IMR-90 (cell line): ENCODE results near the gene TXNRD1. TPM values are rescaled to one million over a fixed set of nuclear protein-coding genes. Genes with fewer than 3 reads are reported as not detected.

ENCODE experiments used
- ATAC-seq: fragments of 200-7000 bp; cut with Tn5 transposase; 2 replicates; pipeline ENCODE4 v1.9.1; 2020; ENCODE audit warnings: low read depth, mild to moderate bottlenecking, moderate library complexity
- BruUV-seq: library from RNA; stranded (reverse); fragments of 400-500 nt; replicated peaks from 2 replicates; lab custom pipeline; 2021; lab: Mats Ljungman, UMichigan
- CTCF ChIA-PET: fragments of 300-600 bp; formaldehyde crosslinking; extraction: SDS; loops from one replicate; lab custom pipeline; 2021; ENCODE audit warnings: antibody characterized with exemption; lab: Yijun Ruan, JAX
- POLR2A ChIA-PET: fragments of 300-600 bp; sonication (Branson Sonifier 250); formaldehyde crosslinking; loops from one replicate; lab custom pipeline; 2022; ENCODE audit warnings: antibody characterized with exemption; ENCODE audit not compliant: unreplicated experiment; lab: Charles Lee
- DNase-seq: peaks from one replicate; pipeline ENCODE4 v3.0.0; 2013
- H2AFZ ChIP-seq: replicated peaks from 2 replicates; pipeline ENCODE3; 2013; ENCODE audit warnings: low read length, mild to moderate bottlenecking; ENCODE audit not compliant: poor library complexity
- H2AK5ac ChIP-seq: 2 replicates; pipeline ENCODE4 v1.6.1; 2013; ENCODE audit warnings: low read depth, low read length, inconsistent platforms
- H2AK9ac ChIP-seq: replicated peaks from 2 replicates; pipeline ENCODE3; 2013; ENCODE audit warnings: mild to moderate bottlenecking, low read depth, low read length, moderate library complexity; ENCODE audit not compliant: poor library complexity
- H2BK120ac ChIP-seq: 2 replicates; pipeline ENCODE4 v1.6.1; 2013; ENCODE audit warnings: low read depth, low read length, inconsistent platforms
- H2BK15ac ChIP-seq: 3 replicates; pipeline ENCODE4 v1.6.1; 2013; ENCODE audit warnings: low read depth, low read length, inconsistent platforms
- H2BK20ac ChIP-seq: 2 replicates; pipeline ENCODE4 v1.6.1; 2013; ENCODE audit warnings: low read depth, mild to moderate bottlenecking, inconsistent platforms, low read length, moderate library complexity
- H2BK5ac ChIP-seq: 2 replicates; pipeline ENCODE4 v1.6.1; 2013; ENCODE audit warnings: mild to moderate bottlenecking, low read depth, low read length, inconsistent platforms; ENCODE audit not compliant: poor library complexity, severe bottlenecking
- H3K14ac ChIP-seq: replicated peaks from 2 replicates; pipeline ENCODE4 v1.6.1; 2013; ENCODE audit warnings: low read depth, low read length, inconsistent platforms
- H3K18ac ChIP-seq: 2 replicates; pipeline ENCODE4 v1.6.1; 2013; ENCODE audit warnings: low read depth, low read length, control low read depth
- H3K23ac ChIP-seq: 2 replicates; pipeline ENCODE4 v1.6.1; 2013; ENCODE audit warnings: low read depth, low read length, inconsistent platforms
- H3K27ac ChIP-seq: 2 replicates; pipeline ENCODE4 v1.5.1; 2013; ENCODE audit warnings: mild to moderate bottlenecking, control low read depth, low read length; ENCODE audit not compliant: insufficient read depth
- H3K27me3 ChIP-seq: 2 replicates; pipeline ENCODE4 v1.6.1; 2013; ENCODE audit warnings: low read length; ENCODE audit not compliant: control insufficient read depth, insufficient read depth
- H3K36me3 ChIP-seq: 2 replicates; pipeline ENCODE4 v1.6.1; 2013; ENCODE audit warnings: low read length, mixed read lengths; ENCODE audit not compliant: control insufficient read depth, insufficient read depth
- H3K4ac ChIP-seq: 2 replicates; pipeline ENCODE4 v1.6.1; 2013; ENCODE audit warnings: low read depth, low read length, inconsistent platforms
- H3K4me1 ChIP-seq: 2 replicates; pipeline ENCODE4 v1.6.1; 2013; ENCODE audit warnings: low read length, mixed read lengths; ENCODE audit not compliant: control insufficient read depth, insufficient read depth
- H3K4me2 ChIP-seq: 2 replicates; pipeline ENCODE4 v1.6.1; 2013; ENCODE audit warnings: low read depth, mild to moderate bottlenecking, control low read depth, low read length, moderate library complexity
- H3K4me3 ChIP-seq: 2 replicates; pipeline ENCODE4 v1.5.1; 2013; ENCODE audit warnings: low read depth, mild to moderate bottlenecking, control low read depth, low read length, moderate library complexity; ENCODE audit not compliant: insufficient read depth
- H3K56ac ChIP-seq: 2 replicates; pipeline ENCODE4 v1.6.1; 2013; ENCODE audit warnings: low read length, inconsistent platforms; ENCODE audit not compliant: insufficient read depth; ENCODE audit errors: extremely low read depth
- H3K79me1 ChIP-seq, 2 experiments: 2 replicates each; pipeline ENCODE4 v1.6.1; 2013; ENCODE audit warnings: low read length in 2 of 2, inconsistent platforms in 1 of 2, low read depth in 1 of 2
- H3K9ac ChIP-seq: 2 replicates; pipeline ENCODE4 v1.6.1; 2013; ENCODE audit warnings: low read depth, low read length, control low read depth
- H3K9me1 ChIP-seq: 2 replicates; pipeline ENCODE4 v1.6.1; 2013; ENCODE audit warnings: low read length, inconsistent platforms; ENCODE audit not compliant: insufficient read depth
- H3K9me3 ChIP-seq: 2 replicates; pipeline ENCODE4 v1.6.1; 2013; ENCODE audit warnings: low read length; ENCODE audit not compliant: control insufficient read depth, insufficient read depth
- H4K20me1 ChIP-seq: 2 replicates; pipeline ENCODE4 v1.6.1; 2013; ENCODE audit warnings: low read length, inconsistent platforms; ENCODE audit not compliant: insufficient read depth
- H4K5ac ChIP-seq: 2 replicates; pipeline ENCODE4 v1.6.1; 2013; ENCODE audit warnings: mild to moderate bottlenecking, low read depth, low read length, control low read depth
- H4K8ac ChIP-seq, 2 experiments: 2 replicates each; pipeline ENCODE4 v1.6.1; 2013; ENCODE audit warnings: low read depth in 2 of 2, low read length in 2 of 2, control low read depth in 1 of 2, inconsistent platforms in 1 of 2
- H4K91ac ChIP-seq: 2 replicates; pipeline ENCODE4 v1.6.1; 2013; ENCODE audit warnings: low read depth, low read length, inconsistent platforms; ENCODE audit not compliant: insufficient read depth
- BHLHE40 ChIP-seq: fragments of 150-350 bp; IDR thresholded peaks from 2 replicates; pipeline ENCODE4 v1.6.1; 2016; ENCODE audit warnings: mild to moderate bottlenecking, low read depth, low read length
- CEBPB ChIP-seq: IDR thresholded peaks from 2 replicates; pipeline ENCODE4 v1.6.1; 2012; ENCODE audit warnings: low read depth, low read length, improper control_type of control experiment
- CHD1 ChIP-seq: IDR thresholded peaks from 2 replicates; pipeline ENCODE4 v1.6.1; 2012; ENCODE audit warnings: low read depth, low read length, improper control_type of control experiment
- FOS ChIP-seq: fragments of 150-350 bp; IDR thresholded peaks from 2 replicates; pipeline ENCODE4 v1.6.1; 2016; ENCODE audit warnings: low read depth, low read length
- MAFK ChIP-seq: IDR thresholded peaks from 2 replicates; pipeline ENCODE4 v1.6.1; 2012; ENCODE audit warnings: low read depth, low read length, improper control_type of control experiment
- MAZ ChIP-seq: IDR thresholded peaks from 2 replicates; pipeline ENCODE4 v1.6.1; 2012; ENCODE audit warnings: low read depth, mild to moderate bottlenecking, low read length, improper control_type of control experiment, moderate library complexity, borderline replicate concordance
- MXI1 ChIP-seq: IDR thresholded peaks from 2 replicates; pipeline ENCODE4 v1.6.1; 2012; ENCODE audit warnings: low read depth, mild to moderate bottlenecking, low read length, moderate library complexity, borderline replicate concordance
- NFE2L2 ChIP-seq: fragments of 150-350 bp; IDR thresholded peaks from 2 replicates; pipeline ENCODE4 v1.6.1; 2016; ENCODE audit warnings: low read depth, mild to moderate bottlenecking, low read length
- RAD21 ChIP-seq: IDR thresholded peaks from 2 replicates; pipeline ENCODE4 v1.6.1; 2012; ENCODE audit warnings: low read length, improper control_type of control experiment
- RCOR1 ChIP-seq: IDR thresholded peaks from 2 replicates; pipeline ENCODE4 v1.6.1; 2012; ENCODE audit warnings: mild to moderate bottlenecking, low read length, improper control_type of control experiment; ENCODE audit not compliant: insufficient replicate concordance
- RFX5 ChIP-seq: IDR thresholded peaks from 2 replicates; pipeline ENCODE4 v1.8.0; 2012; ENCODE audit warnings: low read depth, mild to moderate bottlenecking, low read length, moderate library complexity
- SMC3 ChIP-seq: fragments of 150-350 bp; IDR thresholded peaks from 2 replicates; pipeline ENCODE4 v1.6.1; 2016; ENCODE audit warnings: low read depth, mild to moderate bottlenecking, antibody characterized with exemption, low read length, moderate library complexity
- WGBS, 2 experiments: methylation state at CpG; one replicate each; pipeline versions ENCODE4 v1.1.5 to v1.1.7; 2013; ENCODE audit warnings: missing lambda C conversion rate in 2 of 2; ENCODE audit not compliant: insufficient read length in 1 of 2; ENCODE audit errors: extremely low coverage in 2 of 2; 5-methylcytosine and 5-hydroxymethylcytosine counted together
- dilution Hi-C: fragments of 300-500 bp; cut with HindIII; formaldehyde crosslinking; loops from one replicate; pipeline ENCODE4 v1.14.3; 2018; ENCODE audit warnings: low sequenced_read_pairs; ENCODE audit not compliant: unreplicated experiment
- in situ Hi-C: fragments of 300-500 bp; cut with MboI; formaldehyde crosslinking; loops from 3 replicates; pipeline ENCODE4 v1.14.3; 2019; ENCODE audit warnings: low sequenced_read_pairs, inconsistent platforms, mixed read lengths
- intact Hi-C: fragments of 100-400 bp; cut with micrococcal nuclease; formaldehyde crosslinking; loops from 2 replicates; pipeline ENCODE4 v1.10.0; 2022
- polyA plus RNA-seq, 3 experiments: library from polyadenylated mRNA; depleted of rRNA; stranded (reverse); fragments of >200 nt; gene quantifications; 2 replicates each; pipeline ENCODE4 v1.2.3, GENCODE V29; 2012; ENCODE audit warnings: low replicate concordance in 1 of 3
- total RNA-seq: library from RNA; depleted of rRNA; stranded (reverse); fragments of >200 nt; gene quantifications from 2 replicates; pipeline ENCODE4 v1.2.3, GENCODE V29; 2012
- TF ChIP-seq, protein P1 (sequence below): fragments of 150-350 bp; IDR thresholded peaks from 2 replicates; pipeline ENCODE4 v1.6.1; 2017; ENCODE audit warnings: mild to moderate bottlenecking, antibody characterized with exemption, low read length, low read depth
- TF ChIP-seq, protein P2 (sequence below): conservative IDR thresholded peaks from 2 replicates; pipeline ENCODE4 v1.5.1; 2012; ENCODE audit warnings: mild to moderate bottlenecking, low read depth, low read length, improper control_type of control experiment
- TF ChIP-seq, protein P3 (sequence below): fragments of 150-350 bp; IDR thresholded peaks from 2 replicates; pipeline ENCODE4 v1.6.1; 2016; ENCODE audit warnings: low read depth, mild to moderate bottlenecking, low read length, moderate library complexity, borderline replicate concordance

TXNRD1 gene
- total and polyA plus RNA-seq, 2 of the 4 experiments (the other 2 are of a cell fraction): 379 to 582 TPM

DNA sequence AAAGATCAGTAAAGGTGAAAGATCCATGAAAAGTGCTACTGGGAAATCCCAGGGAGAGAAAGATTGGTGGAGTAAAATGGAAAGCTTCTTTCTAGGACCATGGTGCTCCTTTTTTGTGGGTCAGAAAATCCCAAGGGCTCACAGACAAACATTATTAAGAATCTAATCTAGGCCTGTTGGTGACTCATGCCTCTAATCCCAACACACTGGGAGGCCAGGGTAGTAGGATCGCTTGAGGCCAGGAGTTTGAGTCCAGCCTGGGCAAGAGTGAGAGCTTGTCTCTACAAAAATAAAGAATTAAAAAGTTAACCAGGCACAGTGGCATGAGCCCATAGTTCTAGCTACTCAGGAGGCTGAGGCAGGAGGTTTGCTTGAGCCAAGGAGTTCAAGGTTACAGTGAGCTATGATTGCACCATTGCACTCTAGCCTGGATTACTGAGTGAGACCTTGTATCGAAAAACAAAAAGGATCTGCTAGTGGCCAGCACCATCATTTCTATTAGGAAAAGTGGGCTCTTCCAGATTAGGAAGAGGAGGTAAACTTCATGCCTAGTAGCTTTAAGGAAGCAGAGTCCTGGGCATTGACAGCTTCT lies 43.0 kb downstream of the TXNRD1 start:
- no peak overlapping the region for H2AFZ ChIP-seq
- BruUV-seq: no TSS peak
- in situ Hi-C loops: no loop called here

More for the DNA sequence above, 43.0 kb downstream of the TXNRD1 start:
- Histone ChIP-seq H4K91ac (no peak overlapping the region), H2AK5ac (no peak overlapping the region), H3K27me3 (no peaks in the 10 kb centered on the region), H3K4ac (no peak overlapping the region), H2BK5ac (no peak overlapping the region), H3K36me3 (no peaks in the 10 kb centered on the region), H3K18ac (no peak overlapping the region), H4K5ac (no peak overlapping the region), H4K8ac (no peak overlapping the region), H3K4me1 (peaks cover 3% of the 10 kb centered on the region; the same call in 1 of the 2 replicates), H3K27ac (no peak overlapping the region), H3K79me1 (no peaks in the 10 kb centered on the region), H2AK9ac (no peak overlapping the region), H3K9me3 (no peaks in the 10 kb centered on the region), H3K9me1 (no peaks in the 10 kb centered on the region), H3K56ac (no peak overlapping the region), H3K4me3 (no peak overlapping the region), H3K23ac (no peak overlapping the region), H2BK15ac (no peak overlapping the region; the same call in 2 of the 3 replicates), H2BK120ac (no peak overlapping the region), H3K4me2 (no peak overlapping the region), H2BK20ac (no peak overlapping the region), H4K20me1 (no peaks in the 10 kb centered on the region), H3K14ac (no peak overlapping the region), H3K9ac (no peak overlapping the region)
- intact Hi-C loops: loop anchor here (5.0 kb wide), 1 partner anchor 36 kb away; no protein-coding TSS in a partner anchor
- CTCF ChIA-PET: interaction anchor here (0.5 to 1.1 kb wide), 2 partner anchors 18 to 942 kb away, joined by 3 to 4 read pairs; no protein-coding TSS in a partner anchor
- dilution Hi-C loops: no loop called here
- ATAC-seq: no peak
- DNase-seq: no peak
- TF ChIP-seq RAD21 (no peak), MXI1 (no peak), BHLHE40 (no peak), RCOR1 (no peak), CEBPB (no peak), FOS (no peak), CHD1 (no peak), RFX5 (no peak), MAZ (no peak), MAFK (no peak), NFE2L2 (no peak), SMC3 (no peak)
- TF ChIP-seq, protein P1, sequence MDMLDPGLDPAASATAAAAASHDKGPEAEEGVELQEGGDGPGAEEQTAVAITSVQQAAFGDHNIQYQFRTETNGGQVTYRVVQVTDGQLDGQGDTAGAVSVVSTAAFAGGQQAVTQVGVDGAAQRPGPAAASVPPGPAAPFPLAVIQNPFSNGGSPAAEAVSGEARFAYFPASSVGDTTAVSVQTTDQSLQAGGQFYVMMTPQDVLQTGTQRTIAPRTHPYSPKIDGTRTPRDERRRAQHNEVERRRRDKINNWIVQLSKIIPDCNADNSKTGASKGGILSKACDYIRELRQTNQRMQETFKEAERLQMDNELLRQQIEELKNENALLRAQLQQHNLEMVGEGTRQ: no peak
- TF ChIP-seq, protein P2, sequence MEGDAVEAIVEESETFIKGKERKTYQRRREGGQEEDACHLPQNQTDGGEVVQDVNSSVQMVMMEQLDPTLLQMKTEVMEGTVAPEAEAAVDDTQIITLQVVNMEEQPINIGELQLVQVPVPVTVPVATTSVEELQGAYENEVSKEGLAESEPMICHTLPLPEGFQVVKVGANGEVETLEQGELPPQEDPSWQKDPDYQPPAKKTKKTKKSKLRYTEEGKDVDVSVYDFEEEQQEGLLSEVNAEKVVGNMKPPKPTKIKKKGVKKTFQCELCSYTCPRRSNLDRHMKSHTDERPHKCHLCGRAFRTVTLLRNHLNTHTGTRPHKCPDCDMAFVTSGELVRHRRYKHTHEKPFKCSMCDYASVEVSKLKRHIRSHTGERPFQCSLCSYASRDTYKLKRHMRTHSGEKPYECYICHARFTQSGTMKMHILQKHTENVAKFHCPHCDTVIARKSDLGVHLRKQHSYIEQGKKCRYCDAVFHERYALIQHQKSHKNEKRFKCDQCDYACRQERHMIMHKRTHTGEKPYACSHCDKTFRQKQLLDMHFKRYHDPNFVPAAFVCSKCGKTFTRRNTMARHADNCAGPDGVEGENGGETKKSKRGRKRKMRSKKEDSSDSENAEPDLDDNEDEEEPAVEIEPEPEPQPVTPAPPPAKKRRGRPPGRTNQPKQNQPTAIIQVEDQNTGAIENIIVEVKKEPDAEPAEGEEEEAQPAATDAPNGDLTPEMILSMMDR: no peak
- TF ChIP-seq, protein P3, sequence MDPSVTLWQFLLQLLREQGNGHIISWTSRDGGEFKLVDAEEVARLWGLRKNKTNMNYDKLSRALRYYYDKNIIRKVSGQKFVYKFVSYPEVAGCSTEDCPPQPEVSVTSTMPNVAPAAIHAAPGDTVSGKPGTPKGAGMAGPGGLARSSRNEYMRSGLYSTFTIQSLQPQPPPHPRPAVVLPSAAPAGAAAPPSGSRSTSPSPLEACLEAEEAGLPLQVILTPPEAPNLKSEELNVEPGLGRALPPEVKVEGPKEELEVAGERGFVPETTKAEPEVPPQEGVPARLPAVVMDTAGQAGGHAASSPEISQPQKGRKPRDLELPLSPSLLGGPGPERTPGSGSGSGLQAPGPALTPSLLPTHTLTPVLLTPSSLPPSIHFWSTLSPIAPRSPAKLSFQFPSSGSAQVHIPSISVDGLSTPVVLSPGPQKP: no peak
- WGBS, 2 experiments: no CpG with 5 or more reads among the region's 2 CpGs
- POLR2A ChIA-PET: no interaction called here
